Mesendoderm (in vitro differentiated cells): Measurements from ENCODE around the gene TMCO4.

Experiments
- DNase-seq: peaks from one replicate; pipeline ENCODE4 v3.0.0; 2013
- H2AK5ac ChIP-seq: 2 replicates; pipeline ENCODE4 v1.6.1; 2013; ENCODE audit warnings: low read length, inconsistent platforms
- H2BK120ac ChIP-seq: 2 replicates; pipeline ENCODE4 v1.6.1; 2013; ENCODE audit warnings: low read depth, mild to moderate bottlenecking, low read length, moderate library complexity, mixed read lengths
- H2BK15ac ChIP-seq: replicated peaks from 2 replicates; pipeline ENCODE4 v1.6.1; 2013; ENCODE audit warnings: low read depth, mild to moderate bottlenecking, moderate library complexity
- H2BK5ac ChIP-seq: 2 replicates; pipeline ENCODE4 v1.6.1; 2013; ENCODE audit warnings: low read length, inconsistent platforms
- H3K18ac ChIP-seq: 2 replicates; pipeline ENCODE4 v1.6.1; 2013; ENCODE audit warnings: mild to moderate bottlenecking, low read length, mixed read lengths
- H3K23ac ChIP-seq: one replicate; pipeline ENCODE4 v1.6.1; 2013; ENCODE audit warnings: low read length
- H3K27ac ChIP-seq: 2 replicates; pipeline ENCODE4 v1.5.1; 2013; ENCODE audit warnings: low read depth, mild to moderate bottlenecking, inconsistent platforms, low read length, moderate library complexity
- H3K27me3 ChIP-seq: 2 replicates; pipeline ENCODE4 v1.6.1; 2013; ENCODE audit warnings: low read length, control low read depth, mild to moderate bottlenecking, inconsistent platforms; ENCODE audit not compliant: insufficient read depth, poor library complexity
- H3K36me3 ChIP-seq: 2 replicates; pipeline ENCODE4 v1.6.1; 2013; ENCODE audit warnings: low read length, inconsistent platforms; ENCODE audit not compliant: control insufficient read depth, insufficient read depth
- H3K4ac ChIP-seq: one replicate; pipeline ENCODE4 v1.6.1; 2013; ENCODE audit warnings: low read depth, mild to moderate bottlenecking, low read length, moderate library complexity
- H3K4me1 ChIP-seq: 2 replicates; pipeline ENCODE4 v1.6.1; 2013; ENCODE audit warnings: low read depth, low read length, inconsistent platforms; ENCODE audit not compliant: control insufficient read depth
- H3K4me2 ChIP-seq: 2 replicates; pipeline ENCODE4 v1.6.1; 2013; ENCODE audit warnings: low read length
- H3K4me3 ChIP-seq: 2 replicates; pipeline ENCODE4 v1.5.1; 2013; ENCODE audit warnings: mild to moderate bottlenecking, low read length
- H3K56ac ChIP-seq: one replicate; pipeline ENCODE4 v1.6.1; 2013; ENCODE audit warnings: low read length
- H3K79me1 ChIP-seq: 2 replicates; pipeline ENCODE4 v1.6.1; 2013; ENCODE audit warnings: low read length, inconsistent platforms
- H3K79me2 ChIP-seq: 2 replicates; pipeline ENCODE4 v1.6.1; 2013; ENCODE audit warnings: mild to moderate bottlenecking, low read length; ENCODE audit not compliant: control insufficient read depth, insufficient read depth
- H3K9ac ChIP-seq: 2 replicates; pipeline ENCODE4 v1.6.1; 2013; ENCODE audit warnings: low read length, inconsistent platforms
- H4K5ac ChIP-seq: one replicate; pipeline ENCODE4 v1.6.1; 2013; ENCODE audit warnings: low read length
- H4K8ac ChIP-seq: one replicate; pipeline ENCODE4 v1.6.1; 2013; ENCODE audit warnings: low read depth, mild to moderate bottlenecking, control low read depth, low read length, moderate library complexity
- WGBS: extraction: QIAGEN DNeasy Blood & Tissue Kit; methylation state at CpG from one replicate; pipeline ENCODE4 v1.1.7; 2013; ENCODE audit warnings: low lambda C conversion rate, missing lambda C conversion rate; ENCODE audit not compliant: insufficient coverage; ENCODE audit errors: extremely low coverage; 5-methylcytosine and 5-hydroxymethylcytosine counted together

TMCO4 gene

DNA sequence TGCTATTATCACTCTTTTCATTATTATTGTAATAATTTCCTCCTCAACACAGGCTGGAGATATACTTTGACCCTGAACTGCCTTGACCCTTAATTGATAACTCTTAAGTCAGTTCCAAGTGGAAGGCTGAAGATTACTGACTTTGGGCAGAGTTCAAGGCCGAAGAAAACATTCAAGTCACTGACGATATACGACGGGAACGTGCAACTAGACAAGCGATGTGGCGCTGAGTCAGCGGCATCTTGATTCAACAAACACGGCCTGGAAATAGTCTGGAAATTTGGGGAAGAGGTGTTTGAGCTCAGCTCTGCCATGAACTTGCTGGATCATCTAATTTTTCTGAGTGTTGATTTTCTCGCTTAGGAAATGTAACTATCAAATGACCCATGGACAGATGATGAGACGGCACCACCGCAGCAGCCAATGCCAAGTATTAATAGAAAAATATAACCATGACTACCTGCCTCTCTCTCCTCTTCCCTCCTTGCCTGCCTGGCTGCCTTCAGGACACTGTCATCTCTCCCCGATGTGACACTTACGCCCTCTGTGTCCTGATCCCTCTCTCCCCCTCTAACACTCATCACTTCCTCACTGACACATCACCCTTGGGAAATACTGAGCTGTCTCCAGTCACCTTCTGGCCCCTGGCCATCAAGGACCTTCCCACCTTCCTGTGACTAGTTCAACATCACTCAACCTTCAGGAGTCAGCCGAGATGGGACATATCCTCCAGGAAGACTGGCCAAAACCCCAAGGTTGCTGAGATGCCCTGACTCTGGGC is 49.4 kb downstream of the TMCO4 start:
- Histone ChIP-seq H3K27me3 (no peaks in the 10 kb centered on the region), H3K9ac (no peak overlapping the region), H3K18ac (no peak overlapping the region), H3K4me1 (no peaks in the 10 kb centered on the region), H2BK15ac (no peak overlapping the region), H4K5ac (no peak overlapping the region), H3K4me3 (no peak overlapping the region), H2BK120ac (no peak overlapping the region), H2BK5ac (no peak overlapping the region), H3K4ac (no peak overlapping the region), H3K56ac (no peak overlapping the region), H3K79me2 (no peaks in the 10 kb centered on the region), H2AK5ac (no peak overlapping the region), H3K27ac (no peak overlapping the region), H3K23ac (no peak overlapping the region), H3K36me3 (no peaks in the 10 kb centered on the region), H4K8ac (no peak overlapping the region), H3K79me1 (no peaks in the 10 kb centered on the region), H3K4me2 (no peak overlapping the region)
- WGBS: no CpG with 5 or more reads among the region's 15 CpGs
- DNase-seq: no peak

DNA sequence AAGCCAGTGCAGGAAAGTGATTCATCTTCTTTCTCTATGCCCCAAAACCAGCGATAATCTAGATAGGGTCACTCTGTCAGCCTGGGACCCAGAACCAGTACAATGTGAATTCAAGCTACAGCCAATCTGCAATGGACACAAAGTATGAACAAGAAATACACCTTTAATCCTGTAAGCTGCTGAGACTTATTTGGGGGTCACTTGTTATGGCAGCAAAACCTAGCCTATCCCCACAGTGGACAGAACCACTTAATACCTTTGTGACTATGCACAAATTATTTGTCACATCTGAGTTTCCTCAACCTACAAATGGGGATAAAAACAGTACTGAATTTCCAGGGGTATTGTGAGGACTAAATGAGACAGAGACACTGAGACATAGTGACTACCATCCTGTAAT is 50.0 kb downstream of the TMCO4 start:
- H3K27me3 ChIP-seq: no peaks in the 10 kb centered on the region
- H3K4me1 ChIP-seq: no peaks in the 10 kb centered on the region
- H4K5ac ChIP-seq: no peak overlapping the region
- H3K18ac ChIP-seq: no peak overlapping the region
- H3K4me2 ChIP-seq: no peak overlapping the region
- H3K4ac ChIP-seq: no peak overlapping the region
- no peak overlapping the region for H4K8ac ChIP-seq
- H2BK5ac ChIP-seq: no peak overlapping the region
- no peaks in the 10 kb centered on the region for H3K36me3 ChIP-seq
- H2BK120ac ChIP-seq: no peak overlapping the region
- no peak overlapping the region for H2AK5ac ChIP-seq
- H3K79me1 ChIP-seq: no peaks in the 10 kb centered on the region
- no peak overlapping the region for H3K9ac ChIP-seq
- H3K23ac ChIP-seq: no peak overlapping the region
- no peak for DNase-seq
- no peak overlapping the region for H3K27ac ChIP-seq
- no peak overlapping the region for H3K4me3 ChIP-seq
- no peak overlapping the region for H2BK15ac ChIP-seq
- no peak overlapping the region for H3K56ac ChIP-seq
- H3K79me2 ChIP-seq: no peaks in the 10 kb centered on the region
- WGBS: no CpG with 5 or more reads among the region's 1 CpG

DNA sequence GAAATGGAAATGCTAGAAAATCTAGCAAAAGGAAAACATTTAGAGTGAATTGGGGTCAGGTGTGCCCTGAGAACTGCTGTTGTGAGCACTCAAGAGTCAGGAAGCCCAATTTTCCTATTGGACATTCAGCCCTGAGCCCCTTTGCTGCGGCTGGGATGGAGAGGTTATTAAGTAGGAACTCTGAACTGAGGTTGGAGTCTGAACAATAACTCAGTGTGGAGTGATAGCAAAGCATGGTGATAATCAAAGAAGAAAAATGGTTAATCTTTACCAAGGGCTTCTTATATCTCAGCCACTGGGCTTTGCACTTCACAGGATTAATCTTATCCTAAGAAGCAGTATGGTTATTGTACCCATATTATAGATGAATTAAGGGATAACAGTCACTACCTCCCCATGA is 52.0 kb downstream of the TMCO4 start:
- Histone ChIP-seq H4K5ac (no peak overlapping the region), H3K4me3 (no peak overlapping the region), H3K4ac (no peak overlapping the region), H2BK120ac (no peak overlapping the region), H3K9ac (no peak overlapping the region), H2BK15ac (no peak overlapping the region), H2AK5ac (no peak overlapping the region), H2BK5ac (no peak overlapping the region), H3K27me3 (no peaks in the 10 kb centered on the region), H3K79me2 (no peaks in the 10 kb centered on the region), H3K27ac (no peak overlapping the region), H3K4me2 (no peak overlapping the region), H3K4me1 (no peaks in the 10 kb centered on the region), H3K18ac (no peak overlapping the region), H3K56ac (no peak overlapping the region), H3K23ac (no peak overlapping the region), H4K8ac (no peak overlapping the region), H3K79me1 (no peaks in the 10 kb centered on the region), H3K36me3 (no peaks in the 10 kb centered on the region)
- no CpG with 5 or more reads among the region's 1 CpG for WGBS
- no peak for DNase-seq

DNA sequence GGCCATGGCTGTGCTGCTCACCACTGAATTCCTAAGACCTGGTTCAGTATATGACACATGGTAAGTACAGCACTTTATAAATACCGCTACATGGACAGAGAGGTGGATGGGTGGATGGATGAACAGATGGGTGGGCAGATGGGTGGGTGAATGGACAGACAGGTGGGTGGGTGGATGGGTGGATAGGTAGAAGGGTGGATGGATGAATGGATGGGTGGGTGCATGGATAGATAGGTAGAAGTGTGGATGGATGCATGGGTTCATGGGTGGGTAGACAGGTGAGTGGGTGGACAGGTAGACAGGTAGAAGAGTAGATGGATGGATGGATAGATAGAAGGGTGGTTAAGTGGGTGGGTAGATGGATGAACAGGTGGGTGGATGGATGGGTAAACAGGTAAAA is 54.8 kb downstream of the TMCO4 start:
- Histone ChIP-seq H3K4me2 (no peak overlapping the region), H3K79me2 (no peaks in the 10 kb centered on the region), H4K8ac (no peak overlapping the region), H3K4ac (no peak overlapping the region), H3K4me1 (no peaks in the 10 kb centered on the region), H3K23ac (no peak overlapping the region), H3K27me3 (no peaks in the 10 kb centered on the region), H2AK5ac (no peak overlapping the region), H3K36me3 (no peaks in the 10 kb centered on the region), H3K4me3 (no peak overlapping the region), H3K79me1 (no peaks in the 10 kb centered on the region), H3K18ac (no peak overlapping the region), H4K5ac (no peak overlapping the region), H2BK120ac (no peak overlapping the region), H3K56ac (no peak overlapping the region), H3K9ac (no peak overlapping the region), H2BK5ac (no peak overlapping the region), H3K27ac (no peak overlapping the region), H2BK15ac (no peak overlapping the region)
- DNase-seq: no peak
- WGBS: no CpG with 5 or more reads among the region's 1 CpG

DNA sequence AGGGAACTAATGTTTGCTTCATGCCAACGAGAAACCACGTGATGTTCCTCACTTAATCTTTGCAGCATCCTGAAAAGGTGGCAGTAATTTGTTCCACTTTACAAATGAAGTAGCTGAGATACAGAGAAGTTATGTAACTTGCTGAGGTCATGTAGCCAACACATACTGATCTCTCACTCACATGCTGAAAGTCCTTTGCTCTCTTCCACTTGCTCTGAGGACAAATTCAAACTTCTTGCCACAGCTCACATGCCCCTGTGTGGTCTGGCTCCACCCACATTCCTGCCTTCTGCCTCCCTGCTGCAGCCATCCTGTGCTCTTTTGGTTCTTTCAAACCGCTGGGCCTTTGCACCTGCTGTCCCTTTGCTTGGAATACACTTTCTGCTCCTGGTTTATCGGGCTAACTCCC is 55.4 kb downstream of the TMCO4 start:
- WGBS: no CpG with 5 or more reads among the region's 4 CpGs

DNA sequence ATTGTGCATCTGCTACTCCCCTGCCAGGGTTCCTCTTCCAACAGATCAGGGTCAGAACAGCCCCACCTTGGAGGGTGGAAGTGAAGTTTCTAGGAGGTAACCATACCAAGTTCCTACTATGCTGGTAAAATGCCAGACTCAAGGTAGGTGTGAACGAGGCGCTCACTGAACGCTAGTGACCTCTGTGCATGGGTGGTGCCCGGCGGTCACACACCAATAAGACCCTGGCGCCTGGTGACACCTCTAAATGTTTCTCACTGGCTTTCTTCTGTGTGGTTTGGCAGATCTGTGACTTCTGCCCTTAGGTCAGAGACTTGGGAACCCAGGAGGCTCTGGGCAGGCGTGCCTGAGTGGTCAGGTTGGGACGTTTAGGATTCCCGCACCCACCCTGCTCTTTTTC is 55.9 kb downstream of the TMCO4 start:
- Histone ChIP-seq H3K27me3 (no peaks in the 10 kb centered on the region), H3K27ac (no peak overlapping the region), H2BK15ac (no peak overlapping the region), H3K56ac (no peak overlapping the region), H4K8ac (no peak overlapping the region), H3K4me3 (no peak overlapping the region), H3K36me3 (no peaks in the 10 kb centered on the region), H3K4me1 (no peaks in the 10 kb centered on the region), H3K18ac (no peak overlapping the region), H3K23ac (no peak overlapping the region), H3K79me1 (no peaks in the 10 kb centered on the region), H4K5ac (no peak overlapping the region), H2BK120ac (no peak overlapping the region), H2AK5ac (no peak overlapping the region), H3K79me2 (no peaks in the 10 kb centered on the region), H3K9ac (no peak overlapping the region), H3K4ac (no peak overlapping the region), H2BK5ac (no peak overlapping the region), H3K4me2 (no peak overlapping the region)
- WGBS: no CpG with 5 or more reads among the region's 9 CpGs
- DNase-seq: no peak

More for the DNA sequence above, 55.4 kb downstream of the TMCO4 start:
- Histone ChIP-seq H3K56ac (no peak overlapping the region), H3K27ac (no peak overlapping the region), H4K8ac (no peak overlapping the region), H3K23ac (no peak overlapping the region), H2AK5ac (no peak overlapping the region), H3K79me2 (no peaks in the 10 kb centered on the region), H3K4me1 (no peaks in the 10 kb centered on the region), H3K4ac (no peak overlapping the region), H2BK120ac (no peak overlapping the region), H3K79me1 (no peaks in the 10 kb centered on the region), H3K18ac (no peak overlapping the region), H3K36me3 (no peaks in the 10 kb centered on the region), H3K4me2 (no peak overlapping the region), H2BK5ac (no peak overlapping the region), H3K4me3 (no peak overlapping the region), H3K9ac (no peak overlapping the region), H2BK15ac (no peak overlapping the region), H3K27me3 (no peaks in the 10 kb centered on the region), H4K5ac (no peak overlapping the region)
- no peak for DNase-seq
